Epithelial cell of proximal tubule (primary cell): ENCODE results near the gene SSRP1. TPM values are rescaled to one million over a fixed set of nuclear protein-coding genes. Genes with fewer than 3 reads are reported as not detected.

ENCODE experiments used
- DNase-seq: peaks from one replicate; pipeline ENCODE4 v3.0.0-alpha.2; 2011; ENCODE audit warnings: low read depth
- H3K4me3 ChIP-seq: 2 replicates; pipeline ENCODE4 v1.5.1; 2011; ENCODE audit warnings: low read depth, mild to moderate bottlenecking, low read length
- CTCF ChIP-seq: conservative IDR thresholded peaks from 2 replicates; pipeline ENCODE4 v1.5.1; 2012; ENCODE audit warnings: low read depth, mild to moderate bottlenecking, low read length
- total RNA-seq: library from RNA; depleted of rRNA; stranded (reverse); fragments of >200 nt; gene quantifications from 2 replicates; pipeline ENCODE4 v1.2.3, GENCODE V29; 2015

SSRP1 gene
- total RNA-seq, 1 donor from 2014 or later, result 141 TPM

GRCh38 chr11:57375490-57375889, 39.8 kb upstream of the SSRP1 start:
- no peak overlapping the region for H3K4me3 ChIP-seq

GRCh38 chr11:57374966-57375365, 39.3 kb upstream of the SSRP1 start:
- H3K4me3 ChIP-seq, result no peak overlapping the region
- DNase-seq, result no peak
- TF ChIP-seq CTCF, result no peak

More at GRCh38 chr11:57375490-57375889, 39.8 kb upstream of the SSRP1 start:
- TF ChIP-seq CTCF, result no peak
- DNase-seq, result no peak

- TF ChIP-seq CTCF, result no peak
- H3K4me3 ChIP-seq, result no peak overlapping the region
- DNase-seq, result no peak
Observed at GRCh38 chr11:57373146-57373545, 37.5 kb upstream of the SSRP1 start.

GRCh38 chr11:57370941-57371340, 35.2 kb upstream of the SSRP1 start:
- TF ChIP-seq CTCF, result no peak
- DNase-seq, result no peak
- no peak overlapping the region for H3K4me3 ChIP-seq

- TF ChIP-seq CTCF, result no peak
- no peak overlapping the region for H3K4me3 ChIP-seq
- DNase-seq, result no peak
Observed at GRCh38 chr11:57370251-57370650, 34.6 kb upstream of the SSRP1 start.

- DNase-seq, result no peak
- TF ChIP-seq CTCF, result no peak
- H3K4me3 ChIP-seq, result no peak overlapping the region
Observed at GRCh38 chr11:57368845-57369232, 33.1 kb upstream of the SSRP1 start.

- DNase-seq, result no peak
- no peak overlapping the region for H3K4me3 ChIP-seq
Observed at GRCh38 chr11:57368106-57368844, 32.6 kb upstream of the SSRP1 start.

More at GRCh38 chr11:57368106-57368844, 32.6 kb upstream of the SSRP1 start:
- TF ChIP-seq CTCF, result no peak
